ENCODE data around the gene CYFIP2.
A peak's percentile ranks its signal among the peaks of the same experiment; 100 is the strongest.
"Not testable (repeated sequence)": the region's sequence is repeated elsewhere in the genome, so short reads cannot be mapped to it uniquely, and the experiment has no call there.

Gene CYFIP2

GRCh38 chr5:157265714-157266285 is at the start of gene CYFIP2:
Gene CYFIP2, plus strand, starts transcription at chr5:157266123. Its CDS starts 19,239 bp downstream, at chr5:157285362.
- DNase-seq (ENCODE audit: low read depth): no peak

- DNase-seq (ENCODE audit: low read depth): no peak
Measured at GRCh38 chr5:157216391-157217142, 49.4 kb upstream of the CYFIP2 start.

GRCh38 chr5:157217289-157218024 is 48.5 kb upstream of the CYFIP2 start:
- no peak for DNase-seq (ENCODE audit: low read depth)

DNA sequence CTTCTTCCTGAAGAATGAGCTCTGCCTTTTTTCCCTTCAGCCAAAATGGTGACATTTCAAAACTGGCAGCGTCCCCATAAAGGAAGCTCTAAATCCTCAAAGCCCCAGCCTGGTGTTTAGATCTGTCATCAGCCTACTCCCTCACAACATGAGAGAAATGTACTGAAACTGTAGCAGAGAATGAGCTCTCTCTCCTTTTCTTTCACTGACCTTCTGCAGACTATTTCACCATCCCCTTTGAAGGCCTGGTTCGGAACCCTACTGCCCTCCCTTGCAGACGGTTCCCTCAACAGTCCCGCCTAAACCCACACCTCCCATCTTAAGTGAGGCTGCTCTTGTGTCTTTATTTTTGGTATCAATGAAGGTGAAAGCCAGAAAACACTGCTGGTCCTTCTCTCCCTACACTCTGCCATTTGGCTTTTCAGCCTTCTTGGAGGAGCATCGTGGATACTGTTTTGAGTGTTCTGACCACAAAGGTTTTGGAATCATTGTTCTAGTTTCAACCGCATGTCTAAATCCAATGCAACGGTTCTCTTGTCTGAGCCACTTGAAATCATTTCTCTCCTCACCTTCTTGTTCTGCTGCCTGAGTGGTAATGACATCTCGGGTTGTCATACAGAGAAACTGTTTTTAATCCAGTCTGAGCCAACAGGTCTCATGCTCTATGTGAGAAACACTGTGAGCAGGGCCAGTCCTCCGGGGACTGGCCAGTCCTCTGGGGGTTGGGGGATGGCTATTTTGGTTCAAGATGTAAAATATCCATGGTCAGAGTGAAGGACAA is 46.2 kb upstream of the CYFIP2 start:
- no peak for DNase-seq (ENCODE audit: low read depth)

DNA sequence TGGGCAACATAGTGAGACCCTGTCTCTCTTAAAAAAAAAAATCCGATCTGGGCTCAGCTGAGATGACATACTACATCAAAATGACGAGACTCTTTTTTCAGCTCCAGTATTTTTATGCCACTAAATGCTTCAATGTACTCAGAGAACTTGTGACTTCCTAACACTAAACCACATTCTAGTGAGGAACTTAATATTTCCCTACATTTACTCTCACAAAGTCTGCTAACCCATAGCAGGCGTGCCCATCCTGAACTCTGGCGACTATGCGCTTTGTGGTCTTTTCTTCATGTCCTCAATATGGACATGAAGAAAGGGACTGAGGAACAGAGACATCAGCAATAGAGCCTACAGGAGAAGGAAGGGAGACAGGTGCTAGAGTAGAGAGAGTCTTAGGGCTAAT is 44.0 kb upstream of the CYFIP2 start:
- no peak for DNase-seq (ENCODE audit: low read depth)

DNA sequence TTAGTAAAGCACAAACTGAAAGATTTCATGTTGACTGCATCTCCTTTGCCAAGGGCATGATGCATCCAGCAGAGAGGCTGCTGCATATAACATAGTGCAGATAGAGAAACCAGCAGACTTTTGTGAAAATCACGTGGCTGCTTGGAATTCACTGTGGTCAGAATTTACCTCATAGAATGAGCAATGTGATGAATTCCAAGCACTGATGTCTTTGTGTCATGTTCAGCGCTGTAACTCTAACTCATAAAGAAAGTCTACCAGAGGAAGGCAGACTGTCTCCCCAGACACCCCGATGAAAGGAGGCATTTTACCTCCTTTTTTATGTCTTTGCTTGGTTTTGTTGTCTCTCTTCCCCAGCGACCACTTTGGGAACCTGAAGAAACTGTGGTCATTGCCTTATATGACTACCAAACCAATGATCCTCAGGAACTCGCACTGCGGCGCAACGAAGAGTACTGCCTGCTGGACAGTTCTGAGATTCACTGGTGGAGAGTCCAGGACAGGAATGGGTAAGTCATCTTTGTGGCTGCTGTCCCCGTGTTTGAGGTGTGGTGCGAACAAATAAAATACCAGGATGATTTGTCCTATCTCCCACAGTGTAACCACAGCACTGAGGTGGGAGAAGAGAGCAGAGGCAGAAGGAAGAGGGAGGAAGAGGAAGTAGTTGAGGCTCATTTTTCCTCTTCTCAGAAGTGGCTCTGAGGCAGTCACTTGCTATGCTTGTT is 43.3 kb upstream of the CYFIP2 start:
- DNase-seq (ENCODE audit: low read depth): no peak

- no peak for DNase-seq (ENCODE audit: low read depth)
Measured at GRCh38 chr5:157225469-157226422, 40.2 kb upstream of the CYFIP2 start.

DNA sequence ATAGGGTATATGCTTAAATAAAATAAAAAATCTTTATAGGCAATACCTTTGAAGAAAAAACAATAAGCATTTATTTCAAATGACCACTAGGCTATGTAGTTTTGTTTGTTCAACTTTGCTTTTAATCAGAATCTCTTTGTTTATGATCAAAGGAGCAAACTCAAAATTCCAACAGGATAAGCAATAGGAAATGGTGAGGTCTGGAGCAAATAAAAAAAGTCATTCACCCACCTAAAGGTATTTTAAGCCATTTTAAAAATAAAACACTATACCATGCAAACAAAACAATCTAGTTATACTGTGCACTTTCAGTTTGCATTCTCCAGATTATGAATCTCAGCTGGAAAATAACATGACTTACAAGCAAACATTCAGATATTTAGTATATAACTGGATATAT is 35.3 kb upstream of the CYFIP2 start:
- DNase-seq (ENCODE audit: low read depth): no peak

GRCh38 chr5:157232706-157233105 is 33.2 kb upstream of the CYFIP2 start:
- no peak for DNase-seq (ENCODE audit: low read depth)

GRCh38 chr5:157233515-157233914 is 32.4 kb upstream of the CYFIP2 start:
- DNase-seq (ENCODE audit: low read depth): no peak

DNA sequence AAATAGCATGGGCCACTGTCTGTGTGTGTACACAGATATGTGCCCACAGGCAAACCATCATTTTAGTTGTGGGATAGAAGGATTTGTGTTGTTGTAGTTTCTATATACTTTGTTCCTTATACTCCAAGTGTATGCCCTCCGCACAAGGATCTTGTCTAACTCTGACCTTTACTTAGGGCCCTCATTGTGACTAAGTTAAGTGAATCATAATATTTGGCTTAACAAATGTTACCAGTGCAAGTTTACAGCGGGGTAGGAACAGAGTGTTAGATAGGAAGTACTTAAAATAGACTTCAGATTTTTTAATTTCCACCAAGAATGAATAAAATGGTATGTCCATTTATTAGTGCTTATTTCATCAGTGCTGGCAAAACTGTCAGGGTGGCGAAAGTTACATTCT is 29.5 kb upstream of the CYFIP2 start:
- DNase-seq (ENCODE audit: low read depth): no peak

- DNase-seq (ENCODE audit: low read depth): no peak
Measured at GRCh38 chr5:157241483-157241882, 24.4 kb upstream of the CYFIP2 start.

DNA sequence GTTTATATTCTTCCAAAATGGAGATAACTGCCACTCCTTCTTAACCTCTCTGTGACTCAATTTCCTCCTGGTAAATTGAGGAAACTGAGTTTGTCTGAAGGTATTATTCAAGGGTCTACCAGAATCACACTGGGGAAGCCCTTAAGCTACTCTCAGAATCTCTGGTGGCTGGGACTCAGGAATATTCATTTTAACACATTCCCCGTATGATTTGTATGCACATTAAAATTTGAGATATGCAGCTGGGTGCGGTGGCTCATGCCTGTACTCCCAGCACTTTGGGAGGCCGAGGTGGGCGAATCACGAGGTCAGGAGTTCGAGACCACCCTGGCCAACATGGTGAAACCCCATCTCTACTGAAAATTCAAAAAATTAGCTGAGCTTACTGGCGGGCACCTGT is 21.2 kb upstream of the CYFIP2 start:
- not testable (repeated sequence) for DNase-seq (ENCODE audit: low read depth)

DNA sequence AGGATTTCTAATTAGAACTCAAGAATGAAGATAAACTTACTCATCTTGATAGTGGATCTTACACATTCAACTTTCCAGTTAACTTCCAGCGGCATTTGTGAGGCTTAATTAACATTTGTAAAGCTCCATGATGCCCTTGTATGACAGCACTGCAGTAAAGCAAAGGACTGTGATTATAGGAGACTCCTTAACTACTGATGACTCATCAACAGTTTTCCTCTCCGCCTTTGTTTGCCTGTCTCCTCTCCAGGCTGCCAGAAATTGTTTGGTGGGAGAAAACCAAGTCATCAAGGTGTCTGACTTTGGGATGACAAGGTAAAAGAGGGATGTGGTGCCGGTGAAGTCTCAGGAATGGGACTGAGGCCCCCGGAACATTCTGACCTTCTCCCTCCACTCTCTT is 20.4 kb upstream of the CYFIP2 start:
- DNase-seq (ENCODE audit: low read depth): no peak

GRCh38 chr5:157245886-157246285 is 20.0 kb upstream of the CYFIP2 start:
- no peak for DNase-seq (ENCODE audit: low read depth)

- DNase-seq (ENCODE audit: low read depth): no peak
Measured at GRCh38 chr5:157247267-157247666, 18.7 kb upstream of the CYFIP2 start.

- no peak for DNase-seq (ENCODE audit: low read depth)
Measured at GRCh38 chr5:157248821-157249470, 17.0 kb upstream of the CYFIP2 start.

- no peak for DNase-seq (ENCODE audit: low read depth)
Measured at GRCh38 chr5:157252711-157253465, 13.0 kb upstream of the CYFIP2 start.

- DNase-seq (ENCODE audit: low read depth): peak; percentile 33
Measured at GRCh38 chr5:157253547-157253946, 12.4 kb upstream of the CYFIP2 start.
